KOPT-K1 (cell line): Measurements from ENCODE around the gene ASB6.
"Not testable (repeated sequence)": the region's sequence is repeated elsewhere in the genome, so short reads cannot be mapped to it uniquely, and the experiment has no call there.

Experiments
- H3K27ac ChIP-seq: fragments of 200-600 bp; sonication (generic); 2 replicates; pipeline ENCODE4 v1.5.1; 2016; ENCODE audit warnings: antibody characterized with exemption, mild to moderate bottlenecking, low read depth, low read length; ENCODE audit not compliant: poor library complexity, severe bottlenecking
- H3K36me3 ChIP-seq: fragments of 200-600 bp; sonication (generic); 2 replicates; pipeline ENCODE4 v1.5.1; 2017; ENCODE audit warnings: antibody characterized with exemption, mild to moderate bottlenecking, low read length, moderate library complexity; ENCODE audit not compliant: insufficient read depth
- H3K9me3 ChIP-seq: fragments of 200-600 bp; sonication (generic); 2 replicates; pipeline ENCODE4 v1.5.1; 2017; ENCODE audit warnings: antibody characterized with exemption, low read length, mild to moderate bottlenecking; ENCODE audit not compliant: insufficient read depth, poor library complexity, severe bottlenecking

ASB6 gene

DNA sequence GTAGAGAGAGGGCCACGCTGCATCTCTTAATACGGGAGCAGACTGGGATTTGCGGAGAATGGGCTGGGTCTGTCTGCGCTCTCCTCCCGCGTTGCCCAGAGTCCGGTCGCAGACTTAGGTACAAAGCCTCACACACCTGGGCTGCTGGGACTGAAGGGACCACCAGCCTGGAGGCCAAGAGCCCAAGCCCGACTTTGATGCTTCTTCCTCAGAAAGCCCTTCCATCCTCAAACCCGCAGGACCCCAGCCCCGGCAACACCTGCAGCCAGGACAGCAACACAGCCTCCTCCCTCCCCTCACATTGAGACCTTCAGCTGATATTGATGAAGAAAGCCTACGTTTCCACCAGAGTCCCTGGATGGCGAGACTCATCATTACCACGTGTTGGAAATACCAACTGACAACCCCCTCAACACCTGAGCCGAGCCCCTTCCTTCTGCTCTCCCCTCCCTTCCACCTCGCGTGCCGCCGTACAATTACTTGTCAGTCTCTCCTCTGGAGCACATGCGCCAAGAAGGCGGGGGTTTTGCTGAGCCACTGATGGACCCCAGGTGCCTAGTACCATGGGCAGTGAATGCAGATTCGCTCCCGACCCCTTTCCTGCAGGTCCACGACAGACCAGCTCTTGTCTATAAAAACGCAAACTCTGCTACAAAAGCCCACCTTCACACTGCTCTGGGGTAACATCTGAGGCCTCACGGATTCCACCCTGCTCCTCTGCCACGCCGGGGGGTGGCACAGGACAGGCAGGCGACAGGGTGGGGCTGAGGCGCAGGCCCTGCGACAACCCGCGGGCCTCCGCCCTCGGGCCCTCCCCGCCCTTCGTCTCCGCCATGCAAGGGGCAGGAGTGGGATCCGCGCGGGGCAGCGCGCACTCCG is 841 bp downstream of the ASB6 start:
- H3K9me3 ChIP-seq: no peaks in the 10 kb centered on the region
- H3K27ac ChIP-seq: peak overlapping the region; percentile 60
- H3K36me3 ChIP-seq: peaks cover 36% of the 10 kb centered on the region

- Histone ChIP-seq H3K9me3 (no peaks in the 10 kb centered on the region), H3K27ac (no peak overlapping the region), H3K36me3 (peaks cover 44% of the 10 kb centered on the region)
Measured at GRCh38 chr9:129640086-129640870, 1.7 kb downstream of the ASB6 start.

DNA sequence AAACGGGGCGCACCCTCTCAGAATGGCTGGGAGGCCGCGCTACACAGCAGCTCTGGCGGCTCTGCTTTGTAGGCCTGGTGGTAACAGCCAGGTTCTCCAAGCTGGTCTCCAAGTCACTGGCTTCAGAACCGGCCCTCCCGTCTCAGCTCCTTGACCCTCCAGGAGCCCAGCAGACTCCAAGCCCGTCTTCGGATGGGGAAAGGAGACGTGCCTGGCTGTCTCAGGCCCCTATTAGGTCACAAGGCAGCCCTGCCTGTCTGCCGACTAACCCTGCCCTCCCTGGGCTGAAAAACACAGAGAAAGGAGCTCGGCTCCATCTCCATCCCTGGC is 2.2 kb downstream of the ASB6 start:
- no peaks in the 10 kb centered on the region for H3K9me3 ChIP-seq
- H3K27ac ChIP-seq: no peak overlapping the region
- H3K36me3 ChIP-seq: peaks cover 49% of the 10 kb centered on the region

DNA sequence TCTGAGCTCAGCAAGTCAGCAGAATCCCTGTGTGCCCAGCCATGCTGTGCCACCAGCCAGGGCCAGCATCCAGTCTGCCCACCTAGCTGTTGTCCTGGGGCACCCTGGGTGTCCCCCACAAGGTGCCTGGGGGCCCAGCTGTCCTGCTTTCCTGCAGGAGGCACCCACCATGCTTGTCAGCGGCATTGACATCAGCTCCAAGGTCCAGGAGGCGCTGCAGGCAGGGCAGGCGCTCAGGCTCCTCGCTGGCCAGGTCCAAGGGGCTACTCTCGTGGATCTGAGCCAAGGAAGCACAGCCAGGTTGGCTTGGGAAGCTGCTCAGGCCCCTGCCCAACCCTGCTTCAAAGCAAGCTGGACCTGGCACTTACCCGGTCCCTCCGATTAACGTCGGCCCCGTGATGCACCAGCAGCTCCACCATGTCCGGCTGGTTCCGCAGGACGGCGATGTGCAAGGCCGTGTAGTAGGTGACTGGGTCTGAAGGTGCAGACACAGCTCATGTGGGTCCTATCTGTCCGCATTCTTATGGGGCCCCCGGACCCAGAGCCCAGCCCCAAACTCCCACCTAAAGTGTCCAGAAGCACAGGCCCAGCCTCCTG is 2.8 kb downstream of the ASB6 start:
- H3K27ac ChIP-seq: no peak overlapping the region
- H3K36me3 ChIP-seq: peaks cover 55% of the 10 kb centered on the region
- H3K9me3 ChIP-seq: no peaks in the 10 kb centered on the region

- no peak overlapping the region for H3K27ac ChIP-seq
- H3K36me3 ChIP-seq: peaks cover 68% of the 10 kb centered on the region
- no peaks in the 10 kb centered on the region for H3K9me3 ChIP-seq
Measured at GRCh38 chr9:129637673-129638439, 4.1 kb downstream of the ASB6 start.

GRCh38 chr9:129637102-129637501 is 4.8 kb downstream of the ASB6 start:
- H3K36me3 ChIP-seq: peaks cover 75% of the 10 kb centered on the region
- no peak overlapping the region for H3K27ac ChIP-seq
- H3K9me3 ChIP-seq: no peaks in the 10 kb centered on the region

DNA sequence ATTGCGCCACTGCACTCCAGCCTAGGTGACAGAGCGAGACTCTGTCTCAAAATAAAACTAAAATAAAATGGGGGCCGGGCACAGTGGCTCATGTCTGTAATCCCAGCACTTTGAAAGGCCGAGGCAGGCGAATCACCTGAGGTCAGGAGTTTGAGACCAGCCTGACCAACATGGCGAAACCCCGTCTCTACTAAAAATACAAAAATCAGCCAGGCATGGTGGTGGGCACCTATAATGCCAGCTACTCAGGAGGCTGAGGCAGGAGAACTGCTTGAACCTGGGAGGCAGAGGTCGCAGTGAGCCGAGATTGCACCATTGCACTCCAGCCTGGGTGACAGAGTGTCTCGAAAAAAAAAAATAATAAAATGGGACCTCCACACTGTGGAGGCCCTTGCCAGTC is 5.6 kb downstream of the ASB6 start:
- H3K36me3 ChIP-seq: peaks cover 83% of the 10 kb centered on the region
- H3K9me3 ChIP-seq, H3K27ac ChIP-seq: not testable (repeated sequence)

DNA sequence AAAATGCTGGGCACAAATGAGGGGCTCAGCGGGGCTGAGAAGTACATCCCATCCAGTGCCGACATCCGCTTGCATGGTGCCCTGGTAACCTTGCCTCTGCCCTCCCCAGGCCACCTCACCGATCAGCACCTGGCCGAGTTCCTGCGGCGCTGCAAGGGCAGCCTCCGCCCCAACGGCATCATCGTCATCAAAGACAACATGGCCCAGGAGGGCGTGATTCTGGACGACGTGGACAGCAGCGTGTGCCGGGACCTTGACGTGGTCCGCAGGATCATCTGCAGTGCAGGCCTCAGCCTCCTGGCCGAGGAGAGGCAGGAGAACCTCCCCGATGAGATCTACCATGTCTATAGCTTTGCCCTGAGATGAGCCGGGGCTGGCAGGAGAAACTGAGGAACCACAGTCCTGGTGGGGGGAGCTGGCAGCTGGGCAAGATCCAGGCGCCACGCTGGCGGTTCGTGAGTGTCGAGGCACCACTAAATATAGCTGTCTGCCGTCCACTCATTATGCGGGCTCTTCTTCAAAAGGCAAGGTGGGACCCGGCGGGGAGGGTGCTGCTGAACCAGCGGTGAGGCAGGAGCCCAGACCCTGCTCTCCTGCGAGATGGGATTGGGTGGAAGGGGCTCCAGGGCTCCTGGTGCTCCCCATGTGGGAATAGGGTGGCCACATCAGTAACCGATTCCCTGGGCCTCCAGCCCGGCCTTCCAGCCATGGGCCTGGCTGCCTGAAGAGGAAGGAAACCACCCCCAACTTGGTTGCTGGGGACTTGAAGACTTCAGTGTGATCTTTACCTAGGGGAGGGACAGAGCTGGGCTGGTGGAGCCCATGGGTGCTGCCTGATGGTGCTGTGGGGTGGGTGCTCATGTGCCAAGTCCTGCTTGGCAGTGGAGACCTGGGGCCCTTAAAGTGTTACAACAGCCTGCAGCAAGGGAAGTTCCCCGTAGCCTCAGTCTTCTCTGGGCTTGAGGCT is 6.6 kb downstream of the ASB6 start:
- Histone ChIP-seq H3K36me3 (peaks cover 86% of the 10 kb centered on the region), H3K27ac (no peak overlapping the region)

GRCh38 chr9:129633848-129634247 is 8.1 kb downstream of the ASB6 start:
- no peak overlapping the region for H3K27ac ChIP-seq
- peaks cover 87% of the 10 kb centered on the region for H3K36me3 ChIP-seq

More for the DNA sequence above, 6.6 kb downstream of the ASB6 start:
- H3K9me3 ChIP-seq: no peaks in the 10 kb centered on the region

GRCh38 chr9:129633207-129633606 is 8.7 kb downstream of the ASB6 start:
- H3K36me3 ChIP-seq: peaks cover 86% of the 10 kb centered on the region
- no peak overlapping the region for H3K27ac ChIP-seq
- H3K9me3 ChIP-seq: no peaks in the 10 kb centered on the region

More at GRCh38 chr9:129633848-129634247, 8.1 kb downstream of the ASB6 start:
- H3K9me3 ChIP-seq: no peaks in the 10 kb centered on the region

DNA sequence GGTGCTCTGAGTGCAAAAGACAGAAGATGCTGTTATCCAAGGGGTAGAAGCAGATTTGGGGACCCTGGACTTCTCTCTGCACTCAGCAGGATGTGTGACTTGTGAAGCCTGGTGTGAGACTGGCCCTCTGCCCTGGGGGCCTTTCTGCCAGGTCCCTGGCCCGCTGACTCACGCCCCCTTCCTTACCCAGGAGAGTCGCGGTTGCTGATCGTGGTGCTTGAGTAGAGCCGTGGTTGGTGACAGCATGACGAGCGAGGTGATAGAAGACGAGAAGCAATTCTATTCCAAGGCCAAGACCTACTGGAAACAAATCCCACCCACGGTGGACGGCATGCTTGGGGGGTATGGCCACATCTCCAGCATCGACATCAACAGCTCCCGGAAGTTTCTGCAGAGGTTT is 9.5 kb downstream of the ASB6 start:
- peaks cover 86% of the 10 kb centered on the region for H3K36me3 ChIP-seq
- H3K27ac ChIP-seq: no peak overlapping the region
- H3K9me3 ChIP-seq: no peaks in the 10 kb centered on the region

DNA sequence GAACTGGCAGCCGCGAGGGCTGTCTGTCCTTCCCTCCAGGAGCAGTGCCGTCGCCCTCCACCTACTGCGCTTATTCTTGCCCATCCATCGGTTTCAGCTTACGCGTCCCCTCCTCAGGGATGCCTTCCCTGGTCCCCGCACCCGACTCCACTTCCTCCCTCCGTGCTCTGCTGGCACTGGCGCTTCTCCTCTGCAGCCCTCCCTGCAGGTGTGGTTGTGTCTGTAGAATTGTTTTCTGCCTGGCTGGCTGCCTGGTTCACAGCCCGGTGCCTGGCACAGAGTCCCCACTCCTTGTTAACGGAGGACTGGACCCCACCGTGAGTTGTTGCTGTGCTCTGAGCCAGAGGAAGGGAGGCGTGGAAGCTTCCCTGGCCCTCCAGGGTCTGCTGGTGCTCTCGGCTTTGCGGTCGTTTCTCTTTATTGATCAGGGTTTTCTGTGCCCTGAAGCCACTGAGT is 10.2 kb downstream of the ASB6 start:
- Histone ChIP-seq H3K9me3 (no peaks in the 10 kb centered on the region), H3K27ac (no peak overlapping the region), H3K36me3 (peaks cover 80% of the 10 kb centered on the region)

- Histone ChIP-seq H3K27ac (no peak overlapping the region), H3K9me3 (no peaks in the 10 kb centered on the region), H3K36me3 (peaks cover 74% of the 10 kb centered on the region)
Measured at GRCh38 chr9:129630967-129631673, 10.8 kb downstream of the ASB6 start.
